HS-27A (cell line): ENCODE results near the gene RSPO4.

Experiments used
- DNase-seq: peaks from one replicate; pipeline ENCODE4 v3.0.0-alpha.2; 2012; ENCODE audit warnings: low read depth, missing footprints

Gene RSPO4

DNA sequence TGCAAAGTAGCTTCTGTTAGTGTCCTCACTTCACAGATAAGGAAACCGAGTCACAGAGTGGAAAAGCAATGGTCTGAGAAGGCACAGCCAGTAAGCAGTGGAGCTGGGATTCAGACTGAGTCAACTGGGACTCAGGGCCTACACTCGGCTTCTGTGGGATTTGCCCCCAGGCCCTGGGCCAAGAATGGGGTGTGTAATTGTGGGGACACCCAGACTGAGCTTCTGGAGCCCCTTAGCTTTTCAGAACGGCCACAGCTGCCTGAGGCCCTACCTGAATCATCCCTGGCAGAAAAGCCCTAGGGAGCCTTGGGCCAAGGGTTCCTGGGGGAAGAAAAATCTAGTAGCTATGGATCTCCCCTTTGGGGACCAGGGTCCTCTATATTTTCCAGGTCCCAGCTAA lies 92.5 kb downstream of the RSPO4 start:
- no peak for DNase-seq
